Smooth muscle cell of the brain vasculature (primary cell): Measurements from ENCODE around the gene PPCS.

Experiments
- DNase-seq: peaks from one replicate; pipeline ENCODE4 v3.0.0-alpha.2; 2012; ENCODE audit warnings: low read depth, low spot score

Gene PPCS

DNA sequence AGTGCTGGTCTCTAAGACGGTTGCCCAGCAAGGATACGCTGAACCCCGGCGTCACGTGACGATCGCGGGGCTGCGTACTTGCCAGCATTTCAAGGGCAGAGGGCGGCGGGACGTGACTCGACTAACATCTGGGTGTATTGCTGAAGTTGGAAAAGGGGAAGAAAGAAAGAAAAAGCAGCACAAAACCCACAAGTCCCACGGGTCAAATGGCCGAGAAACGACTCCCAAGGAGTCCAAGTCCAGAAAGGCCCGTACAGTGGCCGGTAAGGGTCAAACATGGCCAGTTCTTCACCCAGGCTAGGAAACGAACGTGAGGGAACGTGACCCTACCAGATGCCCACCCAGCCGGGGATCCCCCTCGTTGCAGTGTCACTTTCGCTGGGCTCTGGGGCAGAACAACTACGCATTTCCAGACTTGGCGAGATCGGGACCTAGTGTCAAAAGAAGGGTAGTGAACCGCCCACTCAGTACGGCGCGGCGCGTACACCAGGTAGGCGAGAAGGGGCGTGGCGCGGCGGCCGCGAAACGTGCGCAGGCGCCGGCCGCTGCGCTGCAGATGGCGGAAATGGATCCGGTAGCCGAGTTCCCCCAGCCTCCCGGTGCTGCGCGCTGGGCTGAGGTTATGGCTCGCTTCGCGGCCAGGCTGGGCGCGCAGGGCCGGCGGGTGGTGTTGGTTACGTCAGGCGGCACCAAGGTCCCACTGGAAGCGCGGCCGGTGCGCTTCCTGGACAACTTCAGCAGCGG lies at the start of gene PPCS, which contains the start of gene ZMYND12:
PPCS (plus strand) TSS at position 534 of the 744 bp plus-strand sequence; CDS start at position 557, 23 bp downstream.
ZMYND12 (minus strand) TSS at position 13 of the 744 bp plus-strand sequence. CDS start 25 bp downstream, outside the sequence.
- DNase-seq, result peak; percentile 69

DNA sequence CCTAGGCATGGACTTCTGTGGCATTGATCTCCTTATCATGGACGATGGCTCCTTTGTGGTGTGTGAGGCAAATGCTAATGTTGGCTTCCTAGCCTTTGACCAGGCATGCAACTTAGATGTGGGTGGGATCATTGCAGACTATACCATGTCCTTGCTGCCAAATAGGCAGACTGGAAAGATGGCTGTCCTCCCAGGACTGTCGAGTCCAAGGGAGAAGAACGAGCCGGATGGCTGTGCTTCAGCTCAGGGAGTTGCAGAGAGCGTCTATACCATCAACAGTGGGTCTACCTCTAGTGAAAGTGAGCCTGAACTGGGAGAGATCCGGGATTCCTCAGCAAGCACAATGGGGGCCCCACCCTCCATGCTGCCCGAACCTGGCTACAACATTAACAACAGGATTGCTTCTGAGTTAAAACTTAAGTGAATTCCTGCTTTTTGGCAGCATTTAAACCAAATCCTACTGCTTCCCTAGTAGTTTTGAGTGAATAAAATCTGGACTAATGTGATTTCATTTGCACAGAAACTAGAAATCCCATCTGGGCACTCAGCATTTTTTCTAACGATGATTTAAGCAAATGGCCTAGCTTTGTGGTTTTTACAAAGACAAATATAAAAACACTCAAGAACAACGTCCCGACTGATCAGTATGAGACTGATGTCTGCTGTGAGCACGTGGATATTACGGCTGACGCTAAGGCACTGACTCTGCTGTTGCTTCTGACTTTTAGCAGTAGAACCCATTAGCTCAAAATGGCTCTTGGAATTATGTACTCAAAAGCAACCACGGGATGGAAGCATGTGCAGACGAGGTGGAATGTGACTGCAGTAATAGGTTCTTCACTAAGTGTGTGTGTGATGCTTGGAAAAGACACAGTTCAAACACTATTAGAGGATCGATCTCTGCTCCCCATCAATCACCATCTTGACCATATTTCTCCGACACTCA lies 41.5 kb upstream of the PPCS start:
- DNase-seq, result no peak

DNA sequence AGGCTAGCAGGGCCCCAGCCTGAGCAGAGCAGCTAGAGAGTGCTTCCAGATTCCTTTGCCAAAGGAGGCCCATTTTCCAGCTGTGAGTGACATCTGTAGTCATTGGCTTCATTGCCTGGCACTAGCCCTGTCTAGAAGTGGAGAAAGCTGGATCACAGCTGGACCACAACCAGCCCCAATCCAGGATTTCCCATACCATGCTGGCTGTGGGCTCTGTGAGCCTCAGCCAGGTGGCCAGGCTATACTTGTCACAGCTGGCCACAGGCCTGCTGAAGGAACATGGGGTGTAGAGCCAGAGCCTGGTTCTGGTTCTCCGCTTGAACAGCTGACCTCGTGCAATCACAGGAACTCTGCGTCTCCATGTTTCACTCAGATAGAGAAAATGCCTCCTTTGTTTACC lies 39.2 kb upstream of the PPCS start:
- no peak for DNase-seq

GRCh38 chr1:42418516-42418915 lies 37.8 kb upstream of the PPCS start:
- DNase-seq, result no peak

GRCh38 chr1:42419126-42419821 lies 37.1 kb upstream of the PPCS start:
- DNase-seq, result no peak

DNA sequence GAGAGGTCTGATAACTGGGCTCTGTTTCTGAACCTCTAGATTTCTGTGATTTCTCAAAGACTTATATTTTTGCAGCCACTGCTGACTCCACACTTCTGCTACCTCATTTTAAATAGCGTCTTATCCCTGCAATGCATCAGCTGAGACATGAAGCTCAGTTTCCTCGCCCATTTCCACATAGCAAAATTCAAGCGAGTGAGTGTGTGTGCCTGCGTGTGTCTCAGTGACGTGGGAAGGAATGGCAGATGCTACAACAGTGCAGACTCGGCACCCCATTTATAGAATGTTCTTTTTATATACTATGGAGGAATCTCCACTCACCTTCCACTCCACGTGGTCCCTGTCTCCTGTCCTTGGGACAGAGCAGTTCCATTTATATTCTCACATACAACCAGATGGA lies 36.2 kb upstream of the PPCS start:
- no peak for DNase-seq

DNA sequence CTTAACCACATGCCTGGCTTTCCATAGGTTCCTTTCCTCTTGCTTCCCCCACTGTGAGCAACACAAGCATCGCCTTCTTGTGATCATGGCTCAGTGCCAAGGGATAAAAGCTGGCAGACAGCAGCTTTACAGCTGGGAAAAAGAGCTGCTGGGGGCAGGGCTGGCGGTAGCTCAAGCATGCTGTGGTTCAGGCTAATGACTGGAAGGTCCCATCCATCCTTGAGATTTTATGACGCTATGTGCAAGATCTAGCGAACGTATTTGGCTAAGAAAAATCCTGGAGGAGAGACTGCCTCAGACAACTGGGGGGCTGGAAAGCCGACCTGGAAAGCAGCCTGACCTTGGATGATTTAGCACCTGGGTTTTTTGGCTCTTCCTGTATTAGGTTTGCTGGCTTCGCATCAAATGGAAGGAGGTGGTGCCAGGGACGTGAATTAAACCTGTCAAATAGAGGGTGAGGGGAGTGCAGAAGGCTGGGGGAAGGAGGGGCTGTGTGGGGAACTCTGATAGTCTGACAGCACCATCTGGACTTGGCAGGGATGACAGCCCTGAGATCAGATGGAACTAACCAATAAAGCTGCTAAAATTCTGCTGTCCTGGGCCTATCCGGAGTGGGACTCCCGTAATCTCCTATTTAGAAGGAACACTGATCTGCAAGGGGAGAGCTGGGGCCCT lies 35.3 kb upstream of the PPCS start:
- DNase-seq, result no peak

- no peak for DNase-seq
These were observed 33.6 kb upstream of the PPCS start for GRCh38 chr1:42422737-42423136.

DNA sequence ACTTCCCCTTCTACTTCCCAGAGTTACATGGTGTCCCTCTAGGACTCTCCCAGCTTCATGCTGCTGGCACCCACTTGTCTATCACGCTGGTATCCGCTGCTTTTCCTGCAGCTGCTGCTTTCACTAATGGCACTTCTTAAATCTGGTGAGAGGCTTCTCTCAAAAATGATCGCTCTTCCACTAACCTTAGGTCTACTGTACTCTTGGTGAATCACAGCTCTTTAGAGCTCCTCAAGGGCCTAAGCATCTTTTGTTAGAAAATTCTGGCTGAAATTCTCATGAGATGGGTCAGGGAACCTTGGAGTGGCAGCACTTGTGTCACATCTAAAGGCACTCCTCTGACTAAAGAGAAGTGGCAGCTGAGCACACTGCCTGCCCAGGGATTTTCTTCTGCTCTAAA lies 32.7 kb upstream of the PPCS start:
- no peak for DNase-seq

GRCh38 chr1:42424201-42424600 lies 32.1 kb upstream of the PPCS start:
- no peak for DNase-seq

- no peak for DNase-seq
These were observed 29.1 kb upstream of the PPCS start for GRCh38 chr1:42427240-42427639.

DNA sequence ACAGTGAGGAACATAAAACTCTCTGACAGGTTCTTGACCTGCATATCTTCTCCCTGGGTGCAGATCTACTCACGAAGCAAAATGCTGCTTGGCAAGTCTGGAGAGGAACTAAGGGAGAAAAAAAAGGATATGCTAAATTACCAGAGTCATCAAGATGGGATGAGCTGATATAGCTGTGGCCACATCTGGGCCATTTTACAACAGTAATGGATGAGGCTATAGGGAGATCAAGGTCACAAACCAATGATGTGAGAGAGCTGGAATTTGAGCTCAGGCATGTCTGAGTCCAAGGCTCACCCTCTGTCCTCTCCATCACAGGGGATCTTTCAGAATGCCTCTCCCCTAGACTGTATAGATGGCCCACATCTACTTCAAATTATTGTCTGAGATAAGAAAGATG lies 26.7 kb upstream of the PPCS start:
- no peak for DNase-seq

DNA sequence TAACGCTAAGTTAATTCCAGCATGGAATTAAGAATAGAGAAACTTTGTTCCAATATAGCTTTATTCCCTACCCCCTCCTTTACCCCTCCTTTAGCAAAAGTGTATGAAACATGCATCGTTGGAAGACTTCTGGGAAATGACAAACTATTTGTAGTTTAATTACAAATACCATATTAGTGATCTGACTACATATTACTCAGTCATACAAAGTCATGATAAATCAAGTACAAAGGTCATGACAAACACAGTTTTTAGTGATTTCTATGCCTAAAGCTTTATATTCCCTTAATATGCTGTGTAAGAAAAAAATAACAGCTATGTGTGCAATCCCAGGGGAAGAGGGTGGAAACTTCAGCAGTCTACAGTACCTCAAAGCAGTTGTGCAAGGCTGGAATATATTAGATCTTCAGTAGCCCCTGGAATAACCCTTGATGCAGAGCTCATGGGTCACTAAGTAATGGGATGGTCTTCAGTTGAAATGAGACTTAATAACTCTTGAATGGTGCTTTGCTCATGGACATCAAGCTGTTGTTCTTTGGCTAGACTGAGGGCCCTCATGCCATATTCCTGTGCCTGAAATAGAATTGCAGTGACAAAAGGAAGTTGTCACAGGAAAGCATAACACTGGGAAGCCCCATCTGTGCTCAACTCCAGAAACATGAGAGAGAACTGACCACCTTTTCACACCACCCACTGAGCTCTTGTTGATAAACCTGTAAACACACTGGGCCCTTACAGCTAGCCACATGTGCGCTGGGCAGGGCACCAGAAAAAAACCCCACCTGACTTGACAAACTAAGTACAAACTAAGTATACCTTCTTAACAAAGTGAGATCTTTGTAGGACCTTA lies 25.8 kb upstream of the PPCS start:
- no peak for DNase-seq

GRCh38 chr1:42431514-42431913 lies 24.8 kb upstream of the PPCS start:
- DNase-seq, result no peak

DNA sequence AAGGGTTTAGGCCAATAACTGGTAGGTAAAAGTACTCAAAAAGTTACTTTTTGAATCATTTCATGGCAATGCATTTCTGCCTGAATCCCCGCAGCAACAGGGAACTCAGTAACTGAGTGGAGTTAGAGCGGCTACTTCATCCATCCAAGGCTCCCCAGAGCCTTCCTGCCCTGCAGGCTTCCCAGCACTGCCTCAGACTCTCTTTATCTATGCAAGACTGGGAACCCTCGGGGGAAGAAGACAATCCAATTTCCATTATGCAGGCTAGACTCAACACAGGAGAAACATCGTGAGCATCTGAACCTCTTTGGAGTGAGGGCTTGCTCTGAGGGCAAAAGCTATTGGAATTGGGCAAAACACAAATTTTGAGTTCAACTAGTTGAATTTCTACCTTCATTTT lies 23.6 kb upstream of the PPCS start:
- DNase-seq, result no peak

DNA sequence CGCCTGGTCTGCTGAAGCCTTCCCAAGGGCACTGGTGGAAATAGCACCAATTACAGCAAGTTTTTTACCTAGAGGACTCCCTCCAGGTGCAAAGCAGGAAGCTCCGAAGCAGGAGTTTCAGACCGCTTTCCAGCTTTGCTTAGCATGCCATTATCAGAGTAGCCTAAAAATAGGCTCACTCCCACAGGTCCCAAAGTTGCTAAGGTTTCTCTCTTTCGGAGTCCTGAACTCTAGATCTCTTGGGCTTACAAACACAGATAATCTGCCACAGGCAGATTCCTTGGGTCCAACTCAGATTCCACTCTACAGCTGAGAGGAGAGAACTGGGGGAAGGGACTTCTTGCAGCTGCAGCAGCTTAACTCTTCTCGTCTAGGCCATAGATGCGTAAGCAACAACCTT lies 23.0 kb upstream of the PPCS start:
- DNase-seq, result no peak

DNA sequence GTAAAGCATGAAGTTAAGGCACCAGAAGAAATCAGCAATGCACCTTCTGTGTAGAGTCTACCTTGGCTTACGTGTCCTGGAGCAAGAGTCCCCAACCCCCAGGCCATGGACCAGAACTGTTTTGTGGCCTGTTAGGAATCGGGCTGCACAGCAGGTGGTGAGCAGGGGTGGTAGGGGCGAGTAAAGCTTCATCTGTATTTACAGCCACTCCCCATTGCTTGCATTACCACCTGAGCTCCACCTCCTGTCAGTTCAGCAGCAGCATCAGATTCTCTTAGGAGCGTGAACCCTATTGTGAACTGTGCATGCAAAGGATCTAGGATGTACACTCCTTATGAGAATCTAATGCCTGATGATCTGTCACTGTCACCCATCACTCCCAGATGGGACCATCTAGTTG lies 22.0 kb upstream of the PPCS start:
- no peak for DNase-seq

GRCh38 chr1:42439940-42440339 lies 16.4 kb upstream of the PPCS start:
- DNase-seq, result no peak

GRCh38 chr1:42442662-42443061 lies 13.7 kb upstream of the PPCS start:
- DNase-seq, result no peak

DNA sequence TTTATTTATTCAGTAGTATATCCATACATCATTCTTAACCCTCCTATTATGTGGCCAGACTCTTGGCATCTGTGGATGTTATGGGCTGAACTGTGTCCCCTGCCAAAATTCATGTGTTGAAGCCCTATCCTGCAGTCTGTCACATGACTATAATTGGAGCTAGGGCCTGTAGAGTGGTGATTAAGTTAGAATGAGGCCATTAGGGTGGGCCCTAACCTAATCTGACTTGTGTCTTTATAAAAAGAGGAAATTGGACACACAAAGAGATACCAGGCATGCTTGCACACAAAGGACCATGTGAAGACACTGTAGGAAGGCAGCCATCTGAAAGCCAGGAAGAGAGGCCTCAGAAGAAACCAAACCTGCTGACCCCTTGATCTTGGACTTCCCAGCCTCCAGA lies 7.1 kb upstream of the PPCS start:
- no peak for DNase-seq

GRCh38 chr1:42450061-42450460 lies 6.3 kb upstream of the PPCS start:
- DNase-seq, result no peak
